ENCODE measurements around the gene QRICH1. TPM values are rescaled to one million over a fixed set of nuclear protein-coding genes. Genes with fewer than 3 reads are reported as not detected.

The QRICH1 gene
- total and polyA plus RNA-seq, 2 donors (not counting 3 experiments of a cell fraction or from before 2014, with no cell fraction given), result 89.7 to 116 TPM

GRCh38 chr3:49140080-49140479 lies 46.2 kb upstream of the QRICH1 start:
- H3K9me3 ChIP-seq (replicated peaks; ENCODE audit: control insufficient read depth, insufficient read depth, low read length), result no peaks in the 10 kb centered on the region

More at GRCh38 chr3:49140080-49140479, 46.2 kb upstream of the QRICH1 start:
- H3K9me1 ChIP-seq (replicated peaks; ENCODE audit: control insufficient read depth, extremely low read depth, insufficient read depth, low read length), result no peaks in the 10 kb centered on the region
- H3K4me2 ChIP-seq (ENCODE audit: insufficient read depth, low read length), result no peak overlapping the region
- DNase-seq (ENCODE audit: low read depth, low spot score) (no peak), FAIRE-seq (no peak)
- dilution Hi-C loops (cut with MboI; ENCODE audit: extremely low pct_ligation_motif_present, low sequenced_read_pairs), result no loop called here
- H3K9ac ChIP-seq (replicated peaks; ENCODE audit: extremely low read depth, insufficient read depth, low read length), result no peak overlapping the region
- peaks cover 0 to 3% of the 10 kb centered on the region in 2 experiments for H3K27me3 ChIP-seq (ENCODE audit: control insufficient read depth in 2 of 2, insufficient read depth in 2 of 2, low read length in 2 of 2)
- H3K79me2 ChIP-seq (ENCODE audit: control insufficient read depth, insufficient read depth, low read length), result no peaks in the 10 kb centered on the region
- intact Hi-C loops (cut with micrococcal nuclease), result no loop called here
- H3K4me3 ChIP-seq (replicated peaks in 1 of 3; ENCODE audit: insufficient read depth in 1 of 3, low read depth in 1 of 3, low read length in 3 of 3), result no peak overlapping the region
- no peak overlapping the region for H2AFZ ChIP-seq (ENCODE audit: low read depth, low read length)
- ChIA-PET POLR2A (no interaction called here), CTCF (no interaction called here)
- no TSS peak for BruUV-seq (replicated peaks)
- no peaks in the 10 kb centered on the region for H3K4me1 ChIP-seq (ENCODE audit: control insufficient read depth, extremely low read depth, insufficient read depth, low read length)
- no peaks in the 10 kb centered on the region for H3K36me3 ChIP-seq (ENCODE audit: control insufficient read depth in 2 of 2, extremely low read depth in 1 of 2, insufficient read depth in 2 of 2, low read length in 2 of 2)
- no peak overlapping the region for H3K27ac ChIP-seq (ENCODE audit: insufficient read depth, low read depth, low read length)
- no peaks in the 10 kb centered on the region for H4K20me1 ChIP-seq (replicated peaks; ENCODE audit: control insufficient read depth, extremely low read depth, insufficient read depth, low read length)
- no peak for TF ChIP-seq MYC (IDR thresholded peaks at IDR 0.05; ENCODE audit: low read depth, low read length)
- no peak for TF ChIP-seq CTCF (IDR thresholded peaks at IDR 0.05; ENCODE audit: extremely low read depth in 1 of 2, insufficient read depth in 1 of 2, low read depth in 1 of 2, low read length in 2 of 2)
- no peak for TF ChIP-seq POLR2AphosphoS5 (IDR thresholded peaks at IDR 0.05; ENCODE audit: insufficient read depth, low read depth, low read length)
- TF ChIP-seq MAX (IDR thresholded peaks at IDR 0.05; ENCODE audit: insufficient read depth, insufficient read length), result no peak
- TF ChIP-seq JUN (IDR thresholded peaks at IDR 0.05; ENCODE audit: borderline replicate concordance, insufficient read depth, insufficient read length, low read depth), result no peak
- TF ChIP-seq GATA2 (IDR thresholded peaks at IDR 0.05; ENCODE audit: insufficient read depth, insufficient read length, low read depth, low read length), result no peak
- TF ChIP-seq EZH2 (IDR thresholded peaks at IDR 0.05; ENCODE audit: borderline replicate concordance, low read depth, low read length, severe bottlenecking), result no peak
- TF ChIP-seq POLR2A (IDR thresholded peaks at IDR 0.05; ENCODE audit: low read depth, low read length), result no peak
- no peak for TF ChIP-seq FOS (IDR thresholded peaks at IDR 0.05; ENCODE audit: borderline replicate concordance, insufficient read depth, low read length)
